OCI-LY1 (cell line): ENCODE results near the gene BPIFB2.

Experiments used
- H2AFZ ChIP-seq: fragments of 200-600 bp; sonication (generic), shearing (Covaris generic); 2 replicates; pipeline ENCODE4 v1.6.0; 2014; ENCODE audit warnings: antibody characterized with exemption, mild to moderate bottlenecking, low read length
- H3F3A ChIP-seq: fragments of 200-600 bp; sonication (generic), shearing (Covaris generic); 2 replicates; pipeline ENCODE4 v1.6.0; 2014; ENCODE audit warnings: mild to moderate bottlenecking, antibody characterized with exemption, low read length, moderate library complexity; ENCODE audit not compliant: insufficient read depth
- H3K27ac ChIP-seq: fragments of 200-600 bp; sonication (generic); 2 replicates; pipeline ENCODE4 v1.5.1; 2014; ENCODE audit warnings: low read length, mixed run types, mild to moderate bottlenecking, low read depth; ENCODE audit not compliant: poor library complexity, severe bottlenecking
- H3K27me3 ChIP-seq: fragments of 200-600 bp; sonication (generic); 2 replicates; pipeline ENCODE4 v1.6.0; 2014; ENCODE audit warnings: antibody characterized with exemption, mild to moderate bottlenecking, low read length, moderate library complexity; ENCODE audit not compliant: insufficient read depth
- H3K36me3 ChIP-seq: fragments of 200-600 bp; sonication (generic); 2 replicates; pipeline ENCODE4 v1.6.1; 2014; ENCODE audit warnings: mild to moderate bottlenecking, antibody characterized with exemption, low read length, moderate library complexity, mixed read lengths; ENCODE audit not compliant: insufficient read depth
- H3K4me1 ChIP-seq: fragments of 200-600 bp; sonication (generic); 2 replicates; pipeline ENCODE4 v1.5.1; 2014; ENCODE audit warnings: mild to moderate bottlenecking, low read length, moderate library complexity; ENCODE audit not compliant: insufficient read depth, severe bottlenecking
- H3K4me2 ChIP-seq: fragments of 200-600 bp; sonication (generic), shearing (Covaris generic); 2 replicates; pipeline ENCODE4 v1.6.1; 2014; ENCODE audit warnings: low read length
- H3K4me3 ChIP-seq: fragments of 200-600 bp; sonication (generic); 2 replicates; pipeline ENCODE4 v1.5.1; 2014; ENCODE audit warnings: low read length, low read depth, mild to moderate bottlenecking, mixed read lengths; ENCODE audit not compliant: poor library complexity, severe bottlenecking
- H3K79me2 ChIP-seq: fragments of 200-600 bp; shearing (Covaris generic); 2 replicates; pipeline ENCODE4 v1.6.1; 2016; ENCODE audit warnings: mixed run types, low read length, mixed read lengths; ENCODE audit not compliant: insufficient read depth
- H3K9ac ChIP-seq: fragments of 200-600 bp; sonication (generic), shearing (Covaris generic); 2 replicates; pipeline ENCODE4 v1.6.1; 2014; ENCODE audit warnings: mild to moderate bottlenecking, low read length, mixed read lengths
- H3K9me2 ChIP-seq: fragments of 200-600 bp; sonication (generic), shearing (Covaris generic); 2 replicates; pipeline ENCODE4 v1.6.1; 2014; ENCODE audit warnings: low read depth, mild to moderate bottlenecking, low read length, mixed read lengths
- H3K9me3 ChIP-seq: fragments of 200-600 bp; shearing (Covaris generic); 2 replicates; pipeline ENCODE4 v1.6.1; 2014; ENCODE audit warnings: low read length, mixed read lengths
- H4K20me1 ChIP-seq: fragments of 200-600 bp; sonication (generic), shearing (Covaris generic); 2 replicates; pipeline ENCODE4 v1.6.0; 2016; ENCODE audit warnings: mild to moderate bottlenecking, low read length; ENCODE audit not compliant: insufficient read depth
- EZH2 ChIP-seq: fragments of 200-600 bp; sonication (generic), shearing (Covaris generic); IDR thresholded peaks from 2 replicates; pipeline ENCODE4 v1.8.0; 2017; ENCODE audit warnings: borderline replicate concordance, mixed run types, mild to moderate bottlenecking, antibody characterized with exemption, low read length, moderate library complexity, mixed read lengths
- TF ChIP-seq, protein P1 (sequence below): fragments of 200-600 bp; sonication (generic), shearing (Covaris generic); IDR thresholded peaks from 2 replicates; pipeline ENCODE4 v1.5.1; 2017; ENCODE audit warnings: mild to moderate bottlenecking, antibody characterized with exemption, low read length, moderate library complexity, mixed read lengths

BPIFB2 gene, protein sequence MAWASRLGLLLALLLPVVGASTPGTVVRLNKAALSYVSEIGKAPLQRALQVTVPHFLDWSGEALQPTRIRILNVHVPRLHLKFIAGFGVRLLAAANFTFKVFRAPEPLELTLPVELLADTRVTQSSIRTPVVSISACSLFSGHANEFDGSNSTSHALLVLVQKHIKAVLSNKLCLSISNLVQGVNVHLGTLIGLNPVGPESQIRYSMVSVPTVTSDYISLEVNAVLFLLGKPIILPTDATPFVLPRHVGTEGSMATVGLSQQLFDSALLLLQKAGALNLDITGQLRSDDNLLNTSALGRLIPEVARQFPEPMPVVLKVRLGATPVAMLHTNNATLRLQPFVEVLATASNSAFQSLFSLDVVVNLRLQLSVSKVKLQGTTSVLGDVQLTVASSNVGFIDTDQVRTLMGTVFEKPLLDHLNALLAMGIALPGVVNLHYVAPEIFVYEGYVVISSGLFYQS

GRCh38 chr20:33007376-33008335 lies at the start of gene BPIFB2:
Gene BPIFB2, plus strand, starts transcription at chr20:33007704. Its CDS starts 871 bp downstream, at chr20:33008575.
- Histone ChIP-seq H3K27ac (no peak within 1 kb of the TSS), H3K36me3 (no peaks in the 10 kb centered on the region), H3K9me2 (no peaks in the 10 kb centered on the region), H3K27me3 (no peaks in the 10 kb centered on the region; the same call in 1 of the 2 replicates), H3K9me3 (no peaks in the 10 kb centered on the region), H3K4me3 (no peak within 1 kb of the TSS), H4K20me1 (no peaks in the 10 kb centered on the region), H3F3A (no peaks in the 10 kb centered on the region), H3K79me2 (no peaks in the 10 kb centered on the region), H3K4me1 (no peaks in the 10 kb centered on the region), H3K4me2 (no peak within 1 kb of the TSS), H2AFZ (no peak within 1 kb of the TSS), H3K9ac (no peak within 1 kb of the TSS)
- TF ChIP-seq, protein P1, sequence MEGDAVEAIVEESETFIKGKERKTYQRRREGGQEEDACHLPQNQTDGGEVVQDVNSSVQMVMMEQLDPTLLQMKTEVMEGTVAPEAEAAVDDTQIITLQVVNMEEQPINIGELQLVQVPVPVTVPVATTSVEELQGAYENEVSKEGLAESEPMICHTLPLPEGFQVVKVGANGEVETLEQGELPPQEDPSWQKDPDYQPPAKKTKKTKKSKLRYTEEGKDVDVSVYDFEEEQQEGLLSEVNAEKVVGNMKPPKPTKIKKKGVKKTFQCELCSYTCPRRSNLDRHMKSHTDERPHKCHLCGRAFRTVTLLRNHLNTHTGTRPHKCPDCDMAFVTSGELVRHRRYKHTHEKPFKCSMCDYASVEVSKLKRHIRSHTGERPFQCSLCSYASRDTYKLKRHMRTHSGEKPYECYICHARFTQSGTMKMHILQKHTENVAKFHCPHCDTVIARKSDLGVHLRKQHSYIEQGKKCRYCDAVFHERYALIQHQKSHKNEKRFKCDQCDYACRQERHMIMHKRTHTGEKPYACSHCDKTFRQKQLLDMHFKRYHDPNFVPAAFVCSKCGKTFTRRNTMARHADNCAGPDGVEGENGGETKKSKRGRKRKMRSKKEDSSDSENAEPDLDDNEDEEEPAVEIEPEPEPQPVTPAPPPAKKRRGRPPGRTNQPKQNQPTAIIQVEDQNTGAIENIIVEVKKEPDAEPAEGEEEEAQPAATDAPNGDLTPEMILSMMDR: no peak
- no peak for TF ChIP-seq EZH2

DNA sequence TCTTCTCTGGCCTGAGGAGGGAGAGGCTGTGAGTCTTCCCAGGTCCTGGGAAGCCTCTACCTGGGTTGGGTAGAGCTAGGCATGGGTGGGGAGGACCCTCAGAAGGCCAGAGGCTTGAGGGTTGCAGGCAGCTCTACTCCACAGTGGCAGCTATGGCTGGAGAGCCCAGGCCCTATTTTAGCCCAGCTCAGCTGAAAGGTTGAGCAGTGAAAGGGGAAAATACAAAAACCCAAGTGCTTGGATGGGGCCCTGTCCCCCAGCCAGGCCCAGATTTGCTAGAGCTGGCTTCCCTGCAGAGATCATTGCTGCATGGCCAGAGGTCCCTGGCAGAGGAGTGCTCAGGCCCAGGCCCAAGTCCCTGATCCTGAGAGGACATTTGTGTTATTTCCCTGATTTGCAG lies 48.9 kb upstream of the BPIFB2 start:
- Histone ChIP-seq H3F3A (no peaks in the 10 kb centered on the region), H3K79me2 (no peaks in the 10 kb centered on the region), H3K9me2 (no peaks in the 10 kb centered on the region), H3K4me2 (no peak overlapping the region), H3K27ac (no peak overlapping the region), H3K4me3 (no peak overlapping the region), H3K9ac (no peak overlapping the region), H2AFZ (no peak overlapping the region), H3K9me3 (peaks cover 5% of the 10 kb centered on the region), H4K20me1 (no peaks in the 10 kb centered on the region), H3K4me1 (no peaks in the 10 kb centered on the region), H3K27me3 (no peaks in the 10 kb centered on the region), H3K36me3 (no peaks in the 10 kb centered on the region)
- no peak for TF ChIP-seq EZH2
- TF ChIP-seq, protein P1: no peak

DNA sequence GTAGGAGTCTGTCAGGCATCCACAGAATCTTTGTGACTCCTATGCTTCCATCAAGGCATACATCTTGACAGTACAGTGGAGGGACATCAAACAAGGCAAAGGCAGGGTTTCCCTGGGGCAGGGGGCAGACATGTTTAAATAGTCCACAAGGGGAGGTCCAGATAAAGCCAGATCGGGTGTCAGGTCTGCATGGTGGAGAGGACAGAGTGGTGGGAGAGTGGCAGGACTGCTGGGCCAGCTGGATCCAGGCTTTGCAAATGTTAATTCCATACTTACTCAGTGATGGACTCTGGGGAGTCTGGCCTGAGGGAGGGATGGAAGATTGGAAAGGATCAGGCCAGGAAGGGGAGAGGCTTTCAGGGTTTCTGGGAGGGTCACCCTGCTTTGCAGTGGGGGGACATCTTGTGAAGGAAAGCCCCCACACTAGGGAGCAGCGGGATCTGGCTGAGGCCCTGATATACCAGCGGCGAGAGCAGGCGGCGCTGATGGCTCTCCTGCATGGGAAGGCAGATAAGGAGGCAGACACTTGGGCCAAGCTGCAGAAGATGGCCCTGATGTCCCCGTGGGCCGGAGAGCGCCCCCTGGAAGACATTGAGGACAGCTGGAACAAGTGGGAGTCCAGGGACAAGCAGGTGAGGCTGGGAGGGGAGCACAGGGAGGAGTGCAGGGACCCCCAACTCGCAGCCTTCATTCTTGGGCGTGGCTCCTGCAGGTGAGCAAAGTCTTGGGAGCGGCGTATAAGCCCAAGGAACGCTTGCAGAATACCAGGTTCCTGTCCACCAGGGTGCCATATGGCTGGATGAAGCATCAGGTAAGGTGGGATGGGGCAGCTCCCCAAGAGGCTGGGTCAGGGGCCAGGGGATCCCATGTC lies 47.9 kb upstream of the BPIFB2 start:
- Histone ChIP-seq H3K36me3 (no peaks in the 10 kb centered on the region), H4K20me1 (no peaks in the 10 kb centered on the region), H2AFZ (no peak overlapping the region), H3K27ac (no peak overlapping the region), H3K4me2 (no peak overlapping the region), H3K9me2 (no peaks in the 10 kb centered on the region), H3K9me3 (peaks cover 5% of the 10 kb centered on the region), H3K4me1 (no peaks in the 10 kb centered on the region), H3K79me2 (no peaks in the 10 kb centered on the region), H3K9ac (no peak overlapping the region), H3K4me3 (no peak overlapping the region), H3F3A (no peaks in the 10 kb centered on the region), H3K27me3 (no peaks in the 10 kb centered on the region)
- TF ChIP-seq, protein P1: no peak
- TF ChIP-seq EZH2: no peak
